Neural cell (in vitro differentiated cells): Measurements from ENCODE around the gene IGFBP7. TPM values are rescaled to one million over a fixed set of nuclear protein-coding genes. Genes with fewer than 3 reads are reported as not detected.

Experiments
- H2AFZ ChIP-seq: fragments of 200-600, 300-800 bp; sonication (generic), shearing (Covaris generic); 2 replicates; pipeline ENCODE4 v1.6.0; 2014; ENCODE audit warnings: low read depth, mild to moderate bottlenecking, antibody characterized with exemption, low read length, moderate library complexity
- H3F3A ChIP-seq: fragments of 200-600 bp; shearing (Covaris generic); 2 replicates; pipeline ENCODE4 v1.6.1; 2016; ENCODE audit warnings: mild to moderate bottlenecking, moderate library complexity, mixed read lengths, antibody characterized with exemption, low read length; ENCODE audit not compliant: insufficient read depth, poor library complexity, severe bottlenecking
- H3K27ac ChIP-seq: fragments of 200-600, 300-800 bp; sonication (generic), shearing (Covaris generic); 2 replicates; pipeline ENCODE4 v1.5.1; 2014; ENCODE audit warnings: mild to moderate bottlenecking, low read length, moderate library complexity
- H3K27me3 ChIP-seq: fragments of 300-800, 200-600 bp; sonication (generic), shearing (Covaris generic); 2 replicates; pipeline ENCODE4 v1.6.0; 2014; ENCODE audit warnings: mild to moderate bottlenecking, low read depth, low read length, moderate library complexity; ENCODE audit not compliant: insufficient read depth
- H3K36me3 ChIP-seq: fragments of 300-800, 200-600 bp; sonication (generic), shearing (Covaris generic); 2 replicates; pipeline ENCODE4 v1.5.1; 2014; ENCODE audit warnings: mild to moderate bottlenecking, antibody characterized with exemption, low read length, moderate library complexity; ENCODE audit not compliant: insufficient read depth
- H3K4me2 ChIP-seq: fragments of 300-800, 200-600 bp; sonication (generic), shearing (Covaris generic); 2 replicates; pipeline ENCODE4 v1.6.0; 2014; ENCODE audit warnings: mild to moderate bottlenecking, low read length
- H3K4me3 ChIP-seq: fragments of 300-800, 200-600 bp; sonication (generic), shearing (Covaris generic); 2 replicates; pipeline ENCODE4 v1.5.1; 2014; ENCODE audit warnings: mild to moderate bottlenecking, low read length, moderate library complexity
- H3K79me2 ChIP-seq: fragments of 200-600 bp; shearing (Covaris generic); replicated peaks from 2 replicates; pipeline ENCODE4 v1.6.0; 2014; ENCODE audit warnings: mild to moderate bottlenecking, low read length, moderate library complexity; ENCODE audit not compliant: insufficient read depth
- H3K9ac ChIP-seq: fragments of 300-800, 200-600 bp; sonication (generic), shearing (Covaris generic); 2 replicates; pipeline ENCODE4 v1.6.1; 2016; ENCODE audit warnings: mild to moderate bottlenecking, low read length, mixed read lengths
- H3K9me2 ChIP-seq: fragments of 200-600 bp; shearing (Covaris generic); 2 replicates; pipeline ENCODE4 v1.6.1; 2016; ENCODE audit warnings: mild to moderate bottlenecking, low read length, mixed read lengths; ENCODE audit not compliant: insufficient read depth
- H3K9me3 ChIP-seq: fragments of 200-600, 300-800 bp; sonication (generic), shearing (Covaris generic); 2 replicates; pipeline ENCODE4 v1.6.1; 2016; ENCODE audit warnings: mild to moderate bottlenecking, mixed run types, low read length, moderate library complexity, mixed read lengths
- H4K20me1 ChIP-seq: fragments of 200-600 bp; shearing (Covaris generic); 2 replicates; pipeline ENCODE4 v1.6.1; 2016; ENCODE audit warnings: mild to moderate bottlenecking, mixed run types; ENCODE audit not compliant: insufficient read depth
- EP300 ChIP-seq: fragments of 450-650 bp; conservative IDR thresholded peaks from 2 replicates; pipeline ENCODE4 v1.6.1; 2014; ENCODE audit warnings: antibody characterized with exemption, mild to moderate bottlenecking, moderate library complexity; ENCODE audit not compliant: poor library complexity, severe bottlenecking
- EZH2 ChIP-seq: fragments of 200-600, 300-800 bp; shearing (Covaris generic), sonication (generic); IDR thresholded peaks from 2 replicates; pipeline ENCODE4 v1.6.1; 2014; ENCODE audit warnings: antibody characterized with exemption, low read length, borderline replicate concordance, mild to moderate bottlenecking; ENCODE audit not compliant: insufficient read depth, poor library complexity, severe bottlenecking
- MXI1 ChIP-seq: fragments of 450-650 bp; conservative IDR thresholded peaks from 2 replicates; pipeline ENCODE4 v1.6.1; 2014; ENCODE audit warnings: antibody characterized with exemption, mild to moderate bottlenecking; ENCODE audit not compliant: poor library complexity, severe bottlenecking
- POLR2AphosphoS5 ChIP-seq: IDR thresholded peaks from 2 replicates; pipeline ENCODE4 v1.6.1; 2012
- RAD21 ChIP-seq: fragments of 450-650 bp; conservative IDR thresholded peaks from 2 replicates; pipeline ENCODE4 v1.6.1; 2014; ENCODE audit warnings: antibody characterized with exemption, mild to moderate bottlenecking, moderate library complexity
- SMC3 ChIP-seq: fragments of 450-650 bp; conservative IDR thresholded peaks from 2 replicates; pipeline ENCODE4 v1.6.1; 2014; ENCODE audit warnings: antibody characterized with exemption, mild to moderate bottlenecking, moderate library complexity; ENCODE audit not compliant: poor library complexity
- TAF1 ChIP-seq: IDR thresholded peaks from 2 replicates; pipeline ENCODE4 v1.6.1; 2012; ENCODE audit warnings: low read depth
- polyA plus RNA-seq: library from polyadenylated mRNA; depleted of rRNA; stranded (reverse); fragments of >200 nt; gene quantifications from 2 replicates; pipeline ENCODE4 v1.2.3, GENCODE V29; 2014
- TF ChIP-seq, protein P1 (sequence below): fragments of 450-650 bp; IDR thresholded peaks from 2 replicates; pipeline ENCODE4 v1.5.1; 2014; ENCODE audit warnings: antibody characterized with exemption, mild to moderate bottlenecking, moderate library complexity; ENCODE audit not compliant: poor library complexity, severe bottlenecking
- TF ChIP-seq, protein P2 (sequence below): IDR thresholded peaks from 2 replicates; pipeline ENCODE4 v1.6.1; 2012; ENCODE audit warnings: borderline replicate concordance

Gene IGFBP7
- polyA plus RNA-seq, 1 donor from 2014 or later: 0.33 TPM

DNA sequence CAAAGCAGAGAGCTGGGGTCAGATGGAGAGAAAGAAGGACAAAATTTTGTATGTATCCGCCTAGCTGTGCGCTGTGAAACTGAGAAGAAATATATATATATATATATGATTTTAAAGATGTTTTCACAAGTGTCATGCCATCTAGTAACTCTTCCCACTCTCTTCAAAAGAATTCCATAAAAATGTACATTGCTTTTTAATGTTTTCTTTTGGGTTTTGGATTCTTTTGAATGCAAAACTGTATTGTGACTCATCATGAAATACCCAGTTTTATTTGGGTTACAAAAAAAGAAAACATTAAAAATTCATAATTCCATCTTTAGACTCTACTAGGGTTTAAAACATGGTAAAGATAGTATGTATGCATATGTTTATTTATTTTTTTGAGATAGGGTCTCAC, 34.3 kb upstream of the IGFBP7 start:
- TF ChIP-seq MXI1: no peak
- TF ChIP-seq RAD21: no peak
- TF ChIP-seq SMC3: no peak
- TF ChIP-seq, protein P1, sequence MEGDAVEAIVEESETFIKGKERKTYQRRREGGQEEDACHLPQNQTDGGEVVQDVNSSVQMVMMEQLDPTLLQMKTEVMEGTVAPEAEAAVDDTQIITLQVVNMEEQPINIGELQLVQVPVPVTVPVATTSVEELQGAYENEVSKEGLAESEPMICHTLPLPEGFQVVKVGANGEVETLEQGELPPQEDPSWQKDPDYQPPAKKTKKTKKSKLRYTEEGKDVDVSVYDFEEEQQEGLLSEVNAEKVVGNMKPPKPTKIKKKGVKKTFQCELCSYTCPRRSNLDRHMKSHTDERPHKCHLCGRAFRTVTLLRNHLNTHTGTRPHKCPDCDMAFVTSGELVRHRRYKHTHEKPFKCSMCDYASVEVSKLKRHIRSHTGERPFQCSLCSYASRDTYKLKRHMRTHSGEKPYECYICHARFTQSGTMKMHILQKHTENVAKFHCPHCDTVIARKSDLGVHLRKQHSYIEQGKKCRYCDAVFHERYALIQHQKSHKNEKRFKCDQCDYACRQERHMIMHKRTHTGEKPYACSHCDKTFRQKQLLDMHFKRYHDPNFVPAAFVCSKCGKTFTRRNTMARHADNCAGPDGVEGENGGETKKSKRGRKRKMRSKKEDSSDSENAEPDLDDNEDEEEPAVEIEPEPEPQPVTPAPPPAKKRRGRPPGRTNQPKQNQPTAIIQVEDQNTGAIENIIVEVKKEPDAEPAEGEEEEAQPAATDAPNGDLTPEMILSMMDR: no peak
- TF ChIP-seq, protein P2, sequence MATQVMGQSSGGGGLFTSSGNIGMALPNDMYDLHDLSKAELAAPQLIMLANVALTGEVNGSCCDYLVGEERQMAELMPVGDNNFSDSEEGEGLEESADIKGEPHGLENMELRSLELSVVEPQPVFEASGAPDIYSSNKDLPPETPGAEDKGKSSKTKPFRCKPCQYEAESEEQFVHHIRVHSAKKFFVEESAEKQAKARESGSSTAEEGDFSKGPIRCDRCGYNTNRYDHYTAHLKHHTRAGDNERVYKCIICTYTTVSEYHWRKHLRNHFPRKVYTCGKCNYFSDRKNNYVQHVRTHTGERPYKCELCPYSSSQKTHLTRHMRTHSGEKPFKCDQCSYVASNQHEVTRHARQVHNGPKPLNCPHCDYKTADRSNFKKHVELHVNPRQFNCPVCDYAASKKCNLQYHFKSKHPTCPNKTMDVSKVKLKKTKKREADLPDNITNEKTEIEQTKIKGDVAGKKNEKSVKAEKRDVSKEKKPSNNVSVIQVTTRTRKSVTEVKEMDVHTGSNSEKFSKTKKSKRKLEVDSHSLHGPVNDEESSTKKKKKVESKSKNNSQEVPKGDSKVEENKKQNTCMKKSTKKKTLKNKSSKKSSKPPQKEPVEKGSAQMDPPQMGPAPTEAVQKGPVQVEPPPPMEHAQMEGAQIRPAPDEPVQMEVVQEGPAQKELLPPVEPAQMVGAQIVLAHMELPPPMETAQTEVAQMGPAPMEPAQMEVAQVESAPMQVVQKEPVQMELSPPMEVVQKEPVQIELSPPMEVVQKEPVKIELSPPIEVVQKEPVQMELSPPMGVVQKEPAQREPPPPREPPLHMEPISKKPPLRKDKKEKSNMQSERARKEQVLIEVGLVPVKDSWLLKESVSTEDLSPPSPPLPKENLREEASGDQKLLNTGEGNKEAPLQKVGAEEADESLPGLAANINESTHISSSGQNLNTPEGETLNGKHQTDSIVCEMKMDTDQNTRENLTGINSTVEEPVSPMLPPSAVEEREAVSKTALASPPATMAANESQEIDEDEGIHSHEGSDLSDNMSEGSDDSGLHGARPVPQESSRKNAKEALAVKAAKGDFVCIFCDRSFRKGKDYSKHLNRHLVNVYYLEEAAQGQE: no peak
- TF ChIP-seq TAF1: no peak
- TF ChIP-seq POLR2AphosphoS5: no peak
- TF ChIP-seq EP300: no peak
- TF ChIP-seq EZH2: no peak
- no peak overlapping the region for H3K9ac ChIP-seq
- no peaks in the 10 kb centered on the region for H3K36me3 ChIP-seq
- H3K9me3 ChIP-seq: no peaks in the 10 kb centered on the region
- no peaks in the 10 kb centered on the region for H3K9me2 ChIP-seq
- H4K20me1 ChIP-seq: no peaks in the 10 kb centered on the region
- H2AFZ ChIP-seq: no peak overlapping the region
- H3K27me3 ChIP-seq: no peaks in the 10 kb centered on the region
- H3K27ac ChIP-seq: no peak overlapping the region
- no peak overlapping the region for H3K4me3 ChIP-seq
- no peak overlapping the region for H3K4me2 ChIP-seq
- H3F3A ChIP-seq: no peaks in the 10 kb centered on the region
- no peaks in the 10 kb centered on the region for H3K79me2 ChIP-seq

DNA sequence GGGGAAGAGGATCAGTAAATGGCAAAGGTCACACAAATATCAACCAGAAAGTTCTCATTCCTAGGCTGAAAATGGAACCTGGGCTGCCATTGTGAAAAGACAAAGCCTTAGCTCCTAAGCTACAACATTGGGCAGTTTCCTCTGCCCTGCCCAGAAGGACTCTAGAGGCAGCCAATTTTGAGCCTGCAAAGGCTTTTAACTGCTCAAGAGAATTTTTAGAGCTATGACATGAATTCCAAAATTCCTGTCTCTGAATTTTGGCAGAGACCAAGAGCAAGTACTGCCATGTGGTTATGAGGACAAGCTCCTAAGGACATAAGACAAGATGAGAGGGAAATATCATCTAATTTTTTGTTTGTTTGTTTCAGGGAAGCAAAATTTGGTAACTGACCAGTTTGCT, 29.6 kb upstream of the IGFBP7 start:
- no peaks in the 10 kb centered on the region for H3K36me3 ChIP-seq

More for the DNA sequence above, 29.6 kb upstream of the IGFBP7 start:
- Histone ChIP-seq H3K9me3 (no peaks in the 10 kb centered on the region), H3K4me3 (no peak overlapping the region), H3K9me2 (no peaks in the 10 kb centered on the region), H2AFZ (no peak overlapping the region), H3K27me3 (no peaks in the 10 kb centered on the region), H4K20me1 (no peaks in the 10 kb centered on the region), H3F3A (no peaks in the 10 kb centered on the region), H3K27ac (no peak overlapping the region), H3K9ac (no peak overlapping the region), H3K4me2 (no peak overlapping the region), H3K79me2 (no peaks in the 10 kb centered on the region)
- TF ChIP-seq EZH2 (no peak), POLR2AphosphoS5 (no peak), SMC3 (no peak), RAD21 (no peak), TAF1 (no peak), MXI1 (no peak), EP300 (no peak)
- TF ChIP-seq, protein P1: no peak
- TF ChIP-seq, protein P2: no peak
